ENCODE measurements around the gene COL6A2. TPM values are rescaled to one million over a fixed set of nuclear protein-coding genes. Genes with fewer than 3 reads are reported as not detected.

Gene COL6A2
- total and polyA plus RNA-seq, 2 experiments from 2014 or later, result 28.4 to 89.2 TPM

DNA sequence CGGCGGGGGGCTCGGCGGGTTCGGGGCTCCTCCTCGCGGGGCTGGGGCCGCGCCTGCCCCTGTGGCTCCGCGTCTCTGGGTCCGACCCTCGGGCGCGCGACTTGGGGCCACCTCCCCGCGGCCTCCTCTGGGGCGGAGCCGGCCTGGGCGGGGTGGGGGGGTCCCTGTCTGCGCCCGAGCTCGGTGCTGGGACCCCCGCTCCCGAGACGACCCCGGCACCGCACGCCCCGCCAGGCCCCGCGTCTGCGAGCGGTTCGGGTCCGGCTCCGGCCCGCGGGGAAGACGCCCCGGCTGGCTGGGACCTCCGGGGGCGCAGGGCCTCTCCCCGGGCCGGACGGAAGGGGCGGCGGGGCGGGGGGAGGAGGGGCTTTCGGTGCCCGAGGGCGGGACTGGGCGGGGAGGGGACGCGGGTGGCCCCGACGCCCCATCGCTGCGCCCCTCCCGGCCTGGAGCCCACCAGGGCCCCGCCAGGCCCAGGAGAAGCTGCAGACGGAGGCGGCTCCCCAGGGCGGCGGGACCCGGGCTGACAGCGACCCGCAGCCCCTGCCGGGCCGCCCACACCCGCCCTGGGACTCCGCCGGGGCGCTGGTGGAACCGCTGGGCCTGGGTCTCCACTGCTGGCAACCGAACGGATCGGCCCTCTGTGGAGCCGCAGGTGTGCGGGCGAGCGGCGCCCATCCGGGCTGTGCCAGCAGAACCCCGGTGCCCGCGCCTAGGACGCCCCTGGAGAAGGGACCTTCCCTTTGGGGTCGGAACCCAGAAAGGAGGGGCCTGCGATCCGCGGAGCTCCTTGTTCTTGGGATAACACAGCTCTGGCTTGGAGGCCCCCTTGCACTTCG lies 610 bp downstream of the COL6A2 start:
- H3K36me3 ChIP-seq (ENCODE audit: insufficient read depth), result no peaks in the 10 kb centered on the region
- Mint-ChIP-seq H3K27ac (no peak overlapping the region), H3K9me3 (peaks cover 22% of the 10 kb centered on the region), H3K4me1 (peaks cover 3% of the 10 kb centered on the region; the same call in 1 of the 3 replicates), H3K4me3 (peak overlapping the region; percentile 74), H3K36me3 (ENCODE audit: low read depth) (peaks cover 17% of the 10 kb centered on the region), H3K27me3 (ENCODE audit: insufficient read depth, low read depth, poor library complexity) (peaks cover 22% of the 10 kb centered on the region)
- DNase-seq (ENCODE audit: low spot score), result peak; percentile 62
- peak overlapping the region; percentile 66 for H3K4me3 ChIP-seq
- no peak overlapping the region for H2AFZ ChIP-seq
- peaks cover 41% of the 10 kb centered on the region for H3K79me2 ChIP-seq (replicated peaks; ENCODE audit: insufficient read depth)
- H3K27ac ChIP-seq (ENCODE audit: low read depth), result no peak overlapping the region
- peak overlapping the region; percentile 82 for H3K4me2 ChIP-seq
- H3K4me1 ChIP-seq (ENCODE audit: insufficient read depth), result 0 out of 2 replicates have a peak, but pooled peaks cover 3% of the 10 kb centered on the region
- peaks cover 10% of the 10 kb centered on the region; the same call in 1 of the 2 replicates for H4K20me1 ChIP-seq (replicated peaks; ENCODE audit: insufficient read depth)
- H3K27me3 ChIP-seq (ENCODE audit: insufficient read depth), result peaks cover 14% of the 10 kb centered on the region; the same call in 1 of the 2 replicates
- H3K9me2 ChIP-seq (ENCODE audit: insufficient read depth), result no peaks in the 10 kb centered on the region
- TF ChIP-seq, protein P1, sequence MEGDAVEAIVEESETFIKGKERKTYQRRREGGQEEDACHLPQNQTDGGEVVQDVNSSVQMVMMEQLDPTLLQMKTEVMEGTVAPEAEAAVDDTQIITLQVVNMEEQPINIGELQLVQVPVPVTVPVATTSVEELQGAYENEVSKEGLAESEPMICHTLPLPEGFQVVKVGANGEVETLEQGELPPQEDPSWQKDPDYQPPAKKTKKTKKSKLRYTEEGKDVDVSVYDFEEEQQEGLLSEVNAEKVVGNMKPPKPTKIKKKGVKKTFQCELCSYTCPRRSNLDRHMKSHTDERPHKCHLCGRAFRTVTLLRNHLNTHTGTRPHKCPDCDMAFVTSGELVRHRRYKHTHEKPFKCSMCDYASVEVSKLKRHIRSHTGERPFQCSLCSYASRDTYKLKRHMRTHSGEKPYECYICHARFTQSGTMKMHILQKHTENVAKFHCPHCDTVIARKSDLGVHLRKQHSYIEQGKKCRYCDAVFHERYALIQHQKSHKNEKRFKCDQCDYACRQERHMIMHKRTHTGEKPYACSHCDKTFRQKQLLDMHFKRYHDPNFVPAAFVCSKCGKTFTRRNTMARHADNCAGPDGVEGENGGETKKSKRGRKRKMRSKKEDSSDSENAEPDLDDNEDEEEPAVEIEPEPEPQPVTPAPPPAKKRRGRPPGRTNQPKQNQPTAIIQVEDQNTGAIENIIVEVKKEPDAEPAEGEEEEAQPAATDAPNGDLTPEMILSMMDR (conservative IDR thresholded peaks at IDR 0.05; ENCODE audit: low read depth in 2 of 2), result no peak
- no peak for TF ChIP-seq EZH2 (IDR thresholded peaks at IDR 0.05; ENCODE audit: low read depth, unreplicated experiment)
- no peak for TF ChIP-seq JUNB (IDR thresholded peaks at IDR 0.05; ENCODE audit: unreplicated experiment)
- TF ChIP-seq ZNF114 (CRISPR knock-in tag; IDR thresholded peaks at IDR 0.05), result no peak
- TF ChIP-seq ZNF331 (CRISPR knock-in tag; IDR thresholded peaks at IDR 0.05; ENCODE audit: low read depth), result no peak
- TF ChIP-seq, protein P2, sequence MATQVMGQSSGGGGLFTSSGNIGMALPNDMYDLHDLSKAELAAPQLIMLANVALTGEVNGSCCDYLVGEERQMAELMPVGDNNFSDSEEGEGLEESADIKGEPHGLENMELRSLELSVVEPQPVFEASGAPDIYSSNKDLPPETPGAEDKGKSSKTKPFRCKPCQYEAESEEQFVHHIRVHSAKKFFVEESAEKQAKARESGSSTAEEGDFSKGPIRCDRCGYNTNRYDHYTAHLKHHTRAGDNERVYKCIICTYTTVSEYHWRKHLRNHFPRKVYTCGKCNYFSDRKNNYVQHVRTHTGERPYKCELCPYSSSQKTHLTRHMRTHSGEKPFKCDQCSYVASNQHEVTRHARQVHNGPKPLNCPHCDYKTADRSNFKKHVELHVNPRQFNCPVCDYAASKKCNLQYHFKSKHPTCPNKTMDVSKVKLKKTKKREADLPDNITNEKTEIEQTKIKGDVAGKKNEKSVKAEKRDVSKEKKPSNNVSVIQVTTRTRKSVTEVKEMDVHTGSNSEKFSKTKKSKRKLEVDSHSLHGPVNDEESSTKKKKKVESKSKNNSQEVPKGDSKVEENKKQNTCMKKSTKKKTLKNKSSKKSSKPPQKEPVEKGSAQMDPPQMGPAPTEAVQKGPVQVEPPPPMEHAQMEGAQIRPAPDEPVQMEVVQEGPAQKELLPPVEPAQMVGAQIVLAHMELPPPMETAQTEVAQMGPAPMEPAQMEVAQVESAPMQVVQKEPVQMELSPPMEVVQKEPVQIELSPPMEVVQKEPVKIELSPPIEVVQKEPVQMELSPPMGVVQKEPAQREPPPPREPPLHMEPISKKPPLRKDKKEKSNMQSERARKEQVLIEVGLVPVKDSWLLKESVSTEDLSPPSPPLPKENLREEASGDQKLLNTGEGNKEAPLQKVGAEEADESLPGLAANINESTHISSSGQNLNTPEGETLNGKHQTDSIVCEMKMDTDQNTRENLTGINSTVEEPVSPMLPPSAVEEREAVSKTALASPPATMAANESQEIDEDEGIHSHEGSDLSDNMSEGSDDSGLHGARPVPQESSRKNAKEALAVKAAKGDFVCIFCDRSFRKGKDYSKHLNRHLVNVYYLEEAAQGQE (IDR thresholded peaks at IDR 0.05; ENCODE audit: unreplicated experiment), result no peak
- TF ChIP-seq, protein P3, sequence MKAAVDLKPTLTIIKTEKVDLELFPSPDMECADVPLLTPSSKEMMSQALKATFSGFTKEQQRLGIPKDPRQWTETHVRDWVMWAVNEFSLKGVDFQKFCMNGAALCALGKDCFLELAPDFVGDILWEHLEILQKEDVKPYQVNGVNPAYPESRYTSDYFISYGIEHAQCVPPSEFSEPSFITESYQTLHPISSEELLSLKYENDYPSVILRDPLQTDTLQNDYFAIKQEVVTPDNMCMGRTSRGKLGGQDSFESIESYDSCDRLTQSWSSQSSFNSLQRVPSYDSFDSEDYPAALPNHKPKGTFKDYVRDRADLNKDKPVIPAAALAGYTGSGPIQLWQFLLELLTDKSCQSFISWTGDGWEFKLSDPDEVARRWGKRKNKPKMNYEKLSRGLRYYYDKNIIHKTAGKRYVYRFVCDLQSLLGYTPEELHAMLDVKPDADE (IDR thresholded peaks at IDR 0.05), result no peak
- TF ChIP-seq POLR2AphosphoS5 (IDR thresholded peaks at IDR 0.05; ENCODE audit: low read depth), result no peak
- TF ChIP-seq EZH2phosphoT487 (IDR thresholded peaks at IDR 0.05; ENCODE audit: unreplicated experiment), result no peak
- no peaks in the 10 kb centered on the region for H3F3A ChIP-seq (replicated peaks; ENCODE audit: low read depth)
- ATAC-seq, result peak; percentile 51

Data from GM23338 (cell line).